Activated T-cell treated with anti-CD3 and anti-CD28 coated beads, Interleukin-2, amount 50 U/mL, for 72 hours (primary cell): Measurements from ENCODE around the gene SLC35A5. TPM values are rescaled to one million over a fixed set of nuclear protein-coding genes. Genes with fewer than 3 reads are reported as not detected.

Experiments used
- total RNA-seq, 2 donors: library from RNA; stranded (reverse); gene quantifications; one replicate each; pipeline ENCODE4 v1.2.3, GENCODE V29; 2022

The SLC35A5 gene
- total RNA-seq, 2 donors from 2014 or later, result 24.8 TPM

Other genes starting within 250 kb of the SLC35A5 start
- 10 to 100 TPM; 23.5 to 27.4 TPM for gene CD200, start 228.9 kb upstream of the SLC35A5 start, total RNA-seq
- 10 to 100 TPM; 17.5 to 21.3 TPM for gene BTLA, start 62.6 kb upstream of the SLC35A5 start, total RNA-seq
- 10 to 100 TPM; 52.0 to 52.2 TPM for gene ATG3, start 83 bp upstream of the SLC35A5 start, total RNA-seq
- gene CCDC80, start 79.1 kb downstream of the SLC35A5 start, total RNA-seq, result not detected